ENCODE results near the gene GATAD2B.
"Not testable (repeated sequence)": the region's sequence is repeated elsewhere in the genome, so short reads cannot be mapped to it uniquely, and the experiment has no call there.

- TF ChIP-seq BACH2 (CRISPR knock-in tag; IDR thresholded peaks at IDR 0.05; ENCODE audit: borderline replicate concordance); CSDC2 (CRISPR knock-in tag; IDR thresholded peaks at IDR 0.05); ZNF8 (CRISPR knock-in tag; IDR thresholded peaks at IDR 0.05); GLIS3 (CRISPR knock-in tag; IDR thresholded peaks at IDR 0.05); TSHZ2 (CRISPR knock-in tag; IDR thresholded peaks at IDR 0.05); CSRNP3 (CRISPR knock-in tag; IDR thresholded peaks at IDR 0.05); ARNTL (CRISPR knock-in tag; IDR thresholded peaks at IDR 0.05; ENCODE audit: borderline replicate concordance, low read depth); TCF4 (CRISPR knock-in tag; IDR thresholded peaks at IDR 0.05; ENCODE audit: borderline replicate concordance); ZC3H10 (CRISPR knock-in tag; IDR thresholded peaks at IDR 0.05): not testable (repeated sequence)
- TF ChIP-seq, protein P1, sequence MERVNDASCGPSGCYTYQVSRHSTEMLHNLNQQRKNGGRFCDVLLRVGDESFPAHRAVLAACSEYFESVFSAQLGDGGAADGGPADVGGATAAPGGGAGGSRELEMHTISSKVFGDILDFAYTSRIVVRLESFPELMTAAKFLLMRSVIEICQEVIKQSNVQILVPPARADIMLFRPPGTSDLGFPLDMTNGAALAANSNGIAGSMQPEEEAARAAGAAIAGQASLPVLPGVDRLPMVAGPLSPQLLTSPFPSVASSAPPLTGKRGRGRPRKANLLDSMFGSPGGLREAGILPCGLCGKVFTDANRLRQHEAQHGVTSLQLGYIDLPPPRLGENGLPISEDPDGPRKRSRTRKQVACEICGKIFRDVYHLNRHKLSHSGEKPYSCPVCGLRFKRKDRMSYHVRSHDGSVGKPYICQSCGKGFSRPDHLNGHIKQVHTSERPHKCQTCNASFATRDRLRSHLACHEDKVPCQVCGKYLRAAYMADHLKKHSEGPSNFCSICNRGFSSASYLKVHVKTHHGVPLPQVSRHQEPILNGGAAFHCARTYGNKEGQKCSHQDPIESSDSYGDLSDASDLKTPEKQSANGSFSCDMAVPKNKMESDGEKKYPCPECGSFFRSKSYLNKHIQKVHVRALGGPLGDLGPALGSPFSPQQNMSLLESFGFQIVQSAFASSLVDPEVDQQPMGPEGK (CRISPR knock-in tag; IDR thresholded peaks at IDR 0.05; ENCODE audit: borderline replicate concordance), result not testable (repeated sequence)
- TF ChIP-seq, protein P2, sequence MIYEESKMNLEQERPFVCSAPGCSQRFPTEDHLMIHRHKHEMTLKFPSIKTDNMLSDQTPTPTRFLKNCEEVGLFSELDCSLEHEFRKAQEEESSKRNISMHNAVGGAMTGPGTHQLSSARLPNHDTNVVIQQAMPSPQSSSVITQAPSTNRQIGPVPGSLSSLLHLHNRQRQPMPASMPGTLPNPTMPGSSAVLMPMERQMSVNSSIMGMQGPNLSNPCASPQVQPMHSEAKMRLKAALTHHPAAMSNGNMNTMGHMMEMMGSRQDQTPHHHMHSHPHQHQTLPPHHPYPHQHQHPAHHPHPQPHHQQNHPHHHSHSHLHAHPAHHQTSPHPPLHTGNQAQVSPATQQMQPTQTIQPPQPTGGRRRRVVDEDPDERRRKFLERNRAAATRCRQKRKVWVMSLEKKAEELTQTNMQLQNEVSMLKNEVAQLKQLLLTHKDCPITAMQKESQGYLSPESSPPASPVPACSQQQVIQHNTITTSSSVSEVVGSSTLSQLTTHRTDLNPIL (CRISPR knock-in tag; IDR thresholded peaks at IDR 0.05; ENCODE audit: low read depth), result not testable (repeated sequence)
Observed at GRCh38 chr1:153905908-153906307, 16.9 kb downstream of the GATAD2B start.
